Activated CD8-positive, alpha-beta T cell treated with anti-CD3 and anti-CD28 coated beads for 36 hours (primary cell): ENCODE measurements around the gene JMJD7. TPM values are rescaled to one million over a fixed set of nuclear protein-coding genes. Genes with fewer than 3 reads are reported as not detected.

Source experiments
- ATAC-seq: fragments of 200-7000 bp; cut with Tn5 transposase; one replicate; pipeline ENCODE4 v1.10.0; 2021; ENCODE audit warnings: mild to moderate bottlenecking, moderate library complexity
- CTCF ChIA-PET: fragments of 350-600 bp; sonication (Branson Sonifier 250); formaldehyde crosslinking; loops from one replicate; lab custom pipeline; 2021; ENCODE audit warnings: antibody characterized with exemption; lab: Charles Lee
- POLR2A ChIA-PET: fragments of 350-600 bp; sonication (Branson Sonifier 250); formaldehyde crosslinking; loops from one replicate; lab custom pipeline; 2021; ENCODE audit warnings: antibody characterized with exemption; lab: Charles Lee
- DNase-seq: peaks from one replicate; pipeline ENCODE4 v3.0.0-alpha.2; 2020
- H3K27ac Mint-ChIP-seq: one replicate; pipeline ENCODE4 v1.8.0; 2021; ENCODE audit warnings: mild to moderate bottlenecking, mixed read lengths
- H3K27me3 Mint-ChIP-seq: one replicate; pipeline ENCODE4 v1.8.0; 2021; ENCODE audit warnings: mixed read lengths
- H3K36me3 Mint-ChIP-seq: one replicate; pipeline ENCODE4 v1.8.0; 2021; ENCODE audit warnings: low read depth, mixed read lengths
- H3K4me1 Mint-ChIP-seq: one replicate; pipeline ENCODE4 v1.8.0; 2021; ENCODE audit warnings: low read depth, mixed read lengths
- H3K4me3 Mint-ChIP-seq: one replicate; pipeline ENCODE4 v1.8.0; 2021; ENCODE audit warnings: mild to moderate bottlenecking, moderate library complexity, mixed read lengths
- H3K9me3 Mint-ChIP-seq: one replicate; pipeline ENCODE4 v1.8.0; 2021; ENCODE audit warnings: mixed read lengths
- intact Hi-C: fragments of 100-400 bp; cut with micrococcal nuclease; formaldehyde crosslinking; loops from one replicate; pipeline ENCODE4 v1.10.0; 2022
- total RNA-seq, 2 experiments: library from RNA; stranded (reverse); gene quantifications; one replicate each; pipeline ENCODE4 v1.2.3, GENCODE V29; 2021
- TF ChIP-seq, protein P1 (sequence below): fragments of 200-600 bp; IDR thresholded peaks from one replicate; pipeline ENCODE4 v1.8.0; 2022; ENCODE audit warnings: antibody characterized with exemption, mild to moderate bottlenecking

Gene JMJD7
- total RNA-seq, 2 experiments from 2014 or later = 8.2 to 13.2 TPM

DNA sequence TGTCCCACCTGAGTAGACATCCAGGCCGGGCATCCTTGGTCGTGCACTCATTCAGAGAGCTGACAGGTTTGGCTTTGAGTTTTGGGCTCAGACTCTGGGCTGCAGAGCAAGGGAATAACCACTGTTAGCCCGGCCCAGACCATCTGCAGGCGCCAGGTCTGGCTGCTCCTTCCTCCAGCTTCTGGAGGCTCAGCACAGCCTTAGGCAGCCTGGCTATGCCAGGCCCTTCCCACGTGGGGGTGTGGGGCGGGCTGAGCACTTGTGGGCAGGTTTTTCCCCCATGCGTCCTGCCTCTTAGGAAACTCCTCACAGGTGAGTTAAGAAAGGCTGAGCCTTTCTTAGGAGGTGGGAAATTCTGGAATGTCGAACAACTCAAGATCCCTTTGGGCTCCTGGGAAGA is 22.0 kb downstream of the JMJD7 start:
- no peak overlapping the region for H3K27ac Mint-ChIP-seq
- no peak overlapping the region for H3K4me3 Mint-ChIP-seq
- TF ChIP-seq, protein P1, sequence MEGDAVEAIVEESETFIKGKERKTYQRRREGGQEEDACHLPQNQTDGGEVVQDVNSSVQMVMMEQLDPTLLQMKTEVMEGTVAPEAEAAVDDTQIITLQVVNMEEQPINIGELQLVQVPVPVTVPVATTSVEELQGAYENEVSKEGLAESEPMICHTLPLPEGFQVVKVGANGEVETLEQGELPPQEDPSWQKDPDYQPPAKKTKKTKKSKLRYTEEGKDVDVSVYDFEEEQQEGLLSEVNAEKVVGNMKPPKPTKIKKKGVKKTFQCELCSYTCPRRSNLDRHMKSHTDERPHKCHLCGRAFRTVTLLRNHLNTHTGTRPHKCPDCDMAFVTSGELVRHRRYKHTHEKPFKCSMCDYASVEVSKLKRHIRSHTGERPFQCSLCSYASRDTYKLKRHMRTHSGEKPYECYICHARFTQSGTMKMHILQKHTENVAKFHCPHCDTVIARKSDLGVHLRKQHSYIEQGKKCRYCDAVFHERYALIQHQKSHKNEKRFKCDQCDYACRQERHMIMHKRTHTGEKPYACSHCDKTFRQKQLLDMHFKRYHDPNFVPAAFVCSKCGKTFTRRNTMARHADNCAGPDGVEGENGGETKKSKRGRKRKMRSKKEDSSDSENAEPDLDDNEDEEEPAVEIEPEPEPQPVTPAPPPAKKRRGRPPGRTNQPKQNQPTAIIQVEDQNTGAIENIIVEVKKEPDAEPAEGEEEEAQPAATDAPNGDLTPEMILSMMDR = no peak
- H3K9me3 Mint-ChIP-seq = no peaks in the 10 kb centered on the region
- ChIA-PET CTCF (interaction anchor here (1.0 kb wide), 2 partner anchors 55 to 76 kb away, joined by 4 read pairs; partner anchors contain the start of gene MAPKBP1), POLR2A (no interaction called here)
- peaks cover 7% of the 10 kb centered on the region for H3K4me1 Mint-ChIP-seq
- DNase-seq (no peak), ATAC-seq (no peak)
- H3K27me3 Mint-ChIP-seq = no peaks in the 10 kb centered on the region
- intact Hi-C loops = no loop called here
- peaks cover 3% of the 10 kb centered on the region for H3K36me3 Mint-ChIP-seq

DNA sequence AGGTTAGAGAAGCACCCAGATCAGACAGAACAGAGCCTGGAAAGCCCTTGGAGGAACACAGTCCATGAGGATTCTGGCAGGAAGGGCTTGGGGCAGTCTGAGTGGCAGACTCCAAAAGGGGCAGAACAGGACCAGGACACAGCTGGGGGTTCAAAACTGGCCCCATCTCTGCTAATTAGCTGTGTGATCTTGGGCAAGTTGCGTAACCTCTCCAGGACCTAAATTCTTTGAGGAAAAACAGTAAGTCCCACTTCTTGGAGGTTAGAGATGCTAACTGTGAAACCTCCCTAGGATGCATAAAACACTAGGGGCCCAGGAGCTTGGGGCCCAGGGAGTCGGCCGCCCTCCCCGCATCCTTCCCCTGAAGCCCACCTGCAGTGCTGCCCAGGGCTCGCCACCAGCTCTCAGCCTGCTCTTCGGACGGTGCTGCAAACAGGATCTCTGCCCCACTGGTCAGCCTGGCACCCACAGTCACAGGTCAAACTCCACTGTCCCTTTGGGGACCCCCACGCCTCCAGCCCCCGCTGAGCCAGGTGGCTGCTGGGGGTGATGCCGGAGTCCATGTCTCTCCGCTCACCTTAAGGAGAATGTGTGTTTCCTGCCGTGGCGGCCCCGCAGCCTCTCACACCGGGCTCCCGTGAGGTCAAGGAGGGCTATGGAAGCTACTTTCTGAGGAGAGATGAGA is 22.7 kb downstream of the JMJD7 start:
- CTCF ChIA-PET = interaction anchor here (1.0 kb wide), 2 partner anchors 54 to 77 kb away, joined by 4 read pairs; partner anchors contain the start of gene MAPKBP1

DNA sequence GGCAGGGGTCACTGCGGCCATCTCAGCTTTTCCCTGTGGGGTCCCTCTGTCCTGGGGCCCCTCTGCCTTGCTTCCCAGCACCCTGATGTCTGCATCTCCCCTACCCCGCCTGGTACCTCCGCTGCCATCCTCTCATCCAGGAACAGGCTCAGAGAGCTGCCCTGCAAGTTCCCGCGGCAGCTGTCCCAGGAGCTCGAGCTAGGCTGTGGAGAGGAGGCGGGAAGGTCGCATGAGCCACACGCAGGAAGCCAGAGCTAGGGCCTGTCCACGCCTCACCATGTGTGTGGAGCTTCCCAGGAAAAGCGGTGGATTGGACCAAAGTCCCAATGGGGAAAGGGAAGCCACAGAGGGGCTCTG is 23.3 kb downstream of the JMJD7 start:
- Mint-ChIP-seq H3K4me3 (no peak overlapping the region), H3K27me3 (no peaks in the 10 kb centered on the region), H3K36me3 (peaks cover 3% of the 10 kb centered on the region), H3K4me1 (peaks cover 7% of the 10 kb centered on the region), H3K9me3 (no peaks in the 10 kb centered on the region), H3K27ac (no peak overlapping the region)
- DNase-seq (no peak), ATAC-seq (no peak)
- TF ChIP-seq, protein P1 = no peak
- CTCF ChIA-PET = interaction anchor here (1.0 kb wide), 1 partner anchor 77 kb away, joined by 4 read pairs; the partner anchor contains the start of gene MAPKBP1
- intact Hi-C loops = no loop called here
- POLR2A ChIA-PET = no interaction called here

More for the DNA sequence above, 22.7 kb downstream of the JMJD7 start:
- peaks cover 3% of the 10 kb centered on the region for H3K36me3 Mint-ChIP-seq
- no peak overlapping the region for H3K27ac Mint-ChIP-seq
- no peaks in the 10 kb centered on the region for H3K27me3 Mint-ChIP-seq
- intact Hi-C loops = no loop called here
- ATAC-seq (no peak), DNase-seq (no peak)
- TF ChIP-seq, protein P1 = no peak
- no peaks in the 10 kb centered on the region for H3K9me3 Mint-ChIP-seq
- H3K4me1 Mint-ChIP-seq = peaks cover 7% of the 10 kb centered on the region
- no peak overlapping the region for H3K4me3 Mint-ChIP-seq
- POLR2A ChIA-PET = no interaction called here

DNA sequence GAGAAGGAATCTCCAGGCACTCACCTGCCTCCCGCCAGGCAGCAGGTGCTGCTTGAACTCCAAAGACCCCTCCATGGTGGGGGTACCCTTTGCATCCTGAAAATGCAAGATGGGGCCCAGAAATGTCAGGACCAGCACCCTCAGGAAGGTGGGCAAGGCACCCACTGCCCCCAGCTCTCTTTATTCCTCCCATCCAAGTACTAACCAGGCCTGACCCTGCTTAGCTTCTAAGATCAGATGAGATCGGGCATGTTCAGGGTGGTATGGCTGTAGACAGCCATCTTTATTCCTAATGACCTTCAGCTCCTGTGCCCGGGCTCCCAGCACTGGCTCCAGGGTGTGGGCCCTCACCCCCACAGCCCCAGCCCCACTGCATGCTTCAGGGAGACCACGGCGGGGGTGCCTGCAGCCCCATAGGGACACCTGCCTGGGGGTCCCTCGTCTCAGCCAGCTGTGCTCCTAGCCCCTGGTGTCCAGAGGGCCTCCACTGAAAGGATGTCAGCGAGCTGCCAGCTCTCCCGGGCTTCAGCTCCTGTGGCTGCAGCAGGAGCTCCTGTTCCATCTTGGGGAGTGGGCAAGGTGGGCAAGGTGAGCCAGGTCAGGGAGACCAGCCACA is 24.0 kb downstream of the JMJD7 start:
- peaks cover 3% of the 10 kb centered on the region for H3K36me3 Mint-ChIP-seq
- H3K27ac Mint-ChIP-seq = no peak overlapping the region
- ChIA-PET POLR2A (interaction anchor here (1.0 to 1.2 kb wide), 2 partner anchors 13 to 18 kb away, joined by 3 to 5 read pairs; no protein-coding TSS in a partner anchor), CTCF (interaction anchor here (0.7 to 1.0 kb wide), 2 partner anchors 13 kb away, joined by 3 read pairs; no protein-coding TSS in a partner anchor)
- intact Hi-C loops = no loop called here
- H3K4me1 Mint-ChIP-seq = peaks cover 7% of the 10 kb centered on the region
- no peak for ATAC-seq
- no peak for DNase-seq
- no peak overlapping the region for H3K4me3 Mint-ChIP-seq
- H3K9me3 Mint-ChIP-seq = no peaks in the 10 kb centered on the region
- no peaks in the 10 kb centered on the region for H3K27me3 Mint-ChIP-seq
- TF ChIP-seq, protein P1 = no peak
